Measurements from ENCODE around the gene TUBA4B. TPM values are rescaled to one million over a fixed set of nuclear protein-coding genes. Genes with fewer than 3 reads are reported as not detected.

The TUBA4B gene
- total RNA-seq, 4 donors from 2014 or later, result not detected

GRCh38 chr2:219219784-219220532 is 33.1 kb upstream of the TUBA4B start:
- in situ Hi-C loops (cut with MboI; ENCODE audit: low sequenced_read_pairs in 4 of 4), result no loop called here
- Histone ChIP-seq H3K36me3 (peaks cover 9 to 69% of the 10 kb centered on the region in 2 donors), H3K27me3 (no peaks in the 10 kb centered on the region), H3K27ac (peak overlapping the region; percentile 87 to 99 (median 94)), H3K4me3 (peak overlapping the region in 1 of 4 donors; percentile 74), H3K4me1 (peaks cover 19 to 29% of the 10 kb centered on the region in 2 donors), H3K9me3 (no peaks in the 10 kb centered on the region)
- TF ChIP-seq, protein P1, sequence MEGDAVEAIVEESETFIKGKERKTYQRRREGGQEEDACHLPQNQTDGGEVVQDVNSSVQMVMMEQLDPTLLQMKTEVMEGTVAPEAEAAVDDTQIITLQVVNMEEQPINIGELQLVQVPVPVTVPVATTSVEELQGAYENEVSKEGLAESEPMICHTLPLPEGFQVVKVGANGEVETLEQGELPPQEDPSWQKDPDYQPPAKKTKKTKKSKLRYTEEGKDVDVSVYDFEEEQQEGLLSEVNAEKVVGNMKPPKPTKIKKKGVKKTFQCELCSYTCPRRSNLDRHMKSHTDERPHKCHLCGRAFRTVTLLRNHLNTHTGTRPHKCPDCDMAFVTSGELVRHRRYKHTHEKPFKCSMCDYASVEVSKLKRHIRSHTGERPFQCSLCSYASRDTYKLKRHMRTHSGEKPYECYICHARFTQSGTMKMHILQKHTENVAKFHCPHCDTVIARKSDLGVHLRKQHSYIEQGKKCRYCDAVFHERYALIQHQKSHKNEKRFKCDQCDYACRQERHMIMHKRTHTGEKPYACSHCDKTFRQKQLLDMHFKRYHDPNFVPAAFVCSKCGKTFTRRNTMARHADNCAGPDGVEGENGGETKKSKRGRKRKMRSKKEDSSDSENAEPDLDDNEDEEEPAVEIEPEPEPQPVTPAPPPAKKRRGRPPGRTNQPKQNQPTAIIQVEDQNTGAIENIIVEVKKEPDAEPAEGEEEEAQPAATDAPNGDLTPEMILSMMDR (IDR thresholded peaks at IDR 0.05 in 4 of 5, conservative IDR thresholded peaks at IDR 0.05 in 1 of 5), result no peak
- no peak for TF ChIP-seq POLR2A (IDR thresholded peaks at IDR 0.05)
- ATAC-seq (no peak), DNase-seq (no peak)
- intact Hi-C loops (cut with DNase I; ENCODE audit: low total_unique reads), result loop anchor here (1.0 kb wide), 1 partner anchor 9 kb away; the partner anchor contains the start of genes ANKZF1 and ATG9A

DNA sequence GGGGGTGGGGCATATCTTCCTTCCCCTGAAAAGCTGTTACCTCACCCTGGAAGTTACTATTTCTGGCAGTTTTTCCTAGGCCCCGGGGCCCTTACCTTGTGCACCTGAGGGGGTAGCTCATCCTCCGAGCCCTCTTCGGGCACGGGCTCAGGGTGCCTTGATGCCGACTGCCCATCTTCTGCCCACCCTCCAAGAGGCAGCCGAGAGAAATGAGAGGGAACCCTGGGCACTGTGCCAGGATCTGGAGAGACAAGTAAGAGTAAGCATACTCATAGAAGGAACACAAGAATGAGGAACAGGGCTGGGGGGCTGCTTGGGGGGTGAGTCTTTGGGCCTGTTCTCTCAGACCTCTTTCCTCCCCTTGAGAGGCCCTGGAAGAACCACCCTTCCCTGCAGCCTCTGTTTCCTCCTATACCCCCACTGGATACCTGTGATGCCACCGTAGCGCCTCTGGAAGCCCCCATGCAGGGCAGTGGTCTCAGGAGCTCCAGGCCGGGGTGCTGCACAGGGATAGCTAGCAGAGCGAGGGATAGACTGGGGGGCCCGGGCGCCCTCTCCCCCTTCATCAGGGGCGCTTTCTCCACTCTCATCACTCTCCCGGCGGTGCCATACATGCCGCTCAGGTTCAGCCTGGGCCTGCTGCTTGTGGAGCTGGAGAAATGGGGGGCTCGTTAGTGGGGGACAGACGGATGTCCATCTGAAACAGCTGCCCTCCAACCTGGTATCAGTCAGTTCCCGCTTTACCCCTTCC is 32.2 kb upstream of the TUBA4B start:
- TF ChIP-seq, protein P1 (IDR thresholded peaks at IDR 0.05 in 4 of 5, conservative IDR thresholded peaks at IDR 0.05 in 1 of 5), result no peak
- no peak for TF ChIP-seq POLR2A (IDR thresholded peaks at IDR 0.05)
- DNase-seq, result no peak
- H3K9me3 ChIP-seq, result no peaks in the 10 kb centered on the region
- H3K36me3 ChIP-seq, result peaks cover 9 to 71% of the 10 kb centered on the region in 2 donors
- H3K27me3 ChIP-seq, result no peaks in the 10 kb centered on the region
- no peak for ATAC-seq
- in situ Hi-C loops (cut with MboI; ENCODE audit: low sequenced_read_pairs in 4 of 4), result no loop called here
- H3K4me1 ChIP-seq, result peaks cover 19 to 29% of the 10 kb centered on the region in 2 donors
- no peak overlapping the region for H3K4me3 ChIP-seq
- peak overlapping the region in 2 of 4 donors; percentile 6 to 95 for H3K27ac ChIP-seq
- intact Hi-C loops (cut with DNase I; ENCODE audit: low total_unique reads), result no loop called here

DNA sequence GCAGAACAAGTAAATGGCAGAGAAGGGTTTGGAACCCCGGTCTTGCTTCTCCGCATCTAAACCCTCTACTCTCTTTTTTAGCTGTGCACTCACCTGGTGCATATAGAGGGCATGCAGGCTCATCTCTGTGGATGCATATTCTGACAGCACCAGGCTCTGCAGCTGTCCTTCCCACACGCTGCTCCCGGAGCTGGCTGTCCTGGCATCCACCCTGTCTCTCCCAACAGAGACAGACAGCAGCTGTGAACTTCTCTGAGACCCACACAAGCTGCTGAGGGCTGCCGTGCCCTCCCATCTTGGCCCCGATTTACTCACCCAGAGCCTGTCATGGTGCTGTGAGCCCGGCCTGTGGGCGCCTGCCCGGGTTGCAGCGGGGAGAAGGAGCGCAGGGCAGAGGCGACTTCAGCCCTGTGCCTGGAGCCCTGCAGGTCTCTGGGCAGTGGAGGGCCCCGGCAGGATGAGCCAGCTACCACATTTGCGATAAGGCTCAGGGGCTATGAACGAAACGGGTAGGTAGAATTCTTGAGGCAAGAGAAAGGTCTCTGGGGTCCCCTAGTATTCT is 31.0 kb upstream of the TUBA4B start:
- Histone ChIP-seq H3K36me3 (peaks cover 9 to 71% of the 10 kb centered on the region in 2 donors), H3K9me3 (no peaks in the 10 kb centered on the region), H3K27me3 (no peaks in the 10 kb centered on the region), H3K4me3 (no peak overlapping the region), H3K27ac (no peak overlapping the region), H3K4me1 (peaks cover 18 to 29% of the 10 kb centered on the region in 2 donors)
- DNase-seq (no peak), ATAC-seq (no peak)
- no peak for TF ChIP-seq POLR2A (IDR thresholded peaks at IDR 0.05)
- TF ChIP-seq, protein P1 (IDR thresholded peaks at IDR 0.05 in 4 of 5, conservative IDR thresholded peaks at IDR 0.05 in 1 of 5), result no peak
- in situ Hi-C loops (cut with MboI; ENCODE audit: low sequenced_read_pairs in 4 of 4), result no loop called here
- intact Hi-C loops (cut with DNase I; ENCODE audit: low total_unique reads), result no loop called here

- intact Hi-C loops (cut with DNase I; ENCODE audit: low total_unique reads) (no loop called here), in situ Hi-C loops (cut with MboI; ENCODE audit: low sequenced_read_pairs in 4 of 4) (no loop called here)
- Histone ChIP-seq H3K27ac (no peak overlapping the region), H3K27me3 (no peaks in the 10 kb centered on the region), H3K4me1 (peaks cover 24 to 26% of the 10 kb centered on the region in 2 donors), H3K4me3 (no peak overlapping the region), H3K9me3 (no peaks in the 10 kb centered on the region), H3K36me3 (peaks cover 9 to 80% of the 10 kb centered on the region in 2 donors)
- ATAC-seq (no peak), DNase-seq (no peak)
- TF ChIP-seq POLR2A (IDR thresholded peaks at IDR 0.05), result no peak
- TF ChIP-seq, protein P1 (IDR thresholded peaks at IDR 0.05 in 4 of 5, conservative IDR thresholded peaks at IDR 0.05 in 1 of 5), result no peak
Observed at GRCh38 chr2:219223831-219224610, 29.0 kb upstream of the TUBA4B start.
